GM21390 (cell line): ENCODE measurements around the gene NPR1.
"Not testable (repeated sequence)": the region's sequence is repeated elsewhere in the genome, so short reads cannot be mapped to it uniquely, and the experiment has no call there.

Source experiments
- ATAC-seq: cut with Tn5 transposase; IDR thresholded peaks from one replicate; pipeline ENCODE4 v1.9.1; 2021; ENCODE audit not compliant: unreplicated experiment

Gene NPR1

GRCh38 chr1:153679337-153680119 is 1.0 kb downstream of the NPR1 start:
- no peak for ATAC-seq

GRCh38 chr1:153680120-153680403 is 1.6 kb downstream of the NPR1 start:
- ATAC-seq, result no peak

- ATAC-seq, result no peak
Observed at GRCh38 chr1:153682730-153683129, 4.2 kb downstream of the NPR1 start.

- ATAC-seq, result no peak
Observed at GRCh38 chr1:153683854-153684253, 5.4 kb downstream of the NPR1 start.

GRCh38 chr1:153684892-153685291 is 6.4 kb downstream of the NPR1 start:
- ATAC-seq, result no peak

- ATAC-seq, result no peak
Observed at GRCh38 chr1:153685544-153686340, 7.3 kb downstream of the NPR1 start.

GRCh38 chr1:153687346-153688125 is 9.0 kb downstream of the NPR1 start:
- no peak for ATAC-seq

GRCh38 chr1:153688276-153688675 is 9.8 kb downstream of the NPR1 start:
- ATAC-seq, result no peak

- no peak for ATAC-seq
Observed at GRCh38 chr1:153688736-153689328, 10.3 kb downstream of the NPR1 start.

- no peak for ATAC-seq
Observed at GRCh38 chr1:153693466-153693865, 15.0 kb downstream of the NPR1 start.

- no peak for ATAC-seq
Observed at GRCh38 chr1:153696741-153697140, 18.3 kb downstream of the NPR1 start.

- no peak for ATAC-seq
Observed at GRCh38 chr1:153697191-153698019, 18.9 kb downstream of the NPR1 start.

- ATAC-seq, result no peak
Observed at GRCh38 chr1:153698020-153698922, 19.8 kb downstream of the NPR1 start.

- no peak for ATAC-seq
Observed at GRCh38 chr1:153698923-153699714, 20.6 kb downstream of the NPR1 start.

GRCh38 chr1:153699768-153700167 is 21.3 kb downstream of the NPR1 start:
- no peak for ATAC-seq

GRCh38 chr1:153705484-153705883 is 27.0 kb downstream of the NPR1 start:
- no peak for ATAC-seq

- no peak for ATAC-seq
Observed at GRCh38 chr1:153711026-153711425, 32.5 kb downstream of the NPR1 start.

- not testable (repeated sequence) for ATAC-seq
Observed at GRCh38 chr1:153716211-153716610, 37.7 kb downstream of the NPR1 start.

- ATAC-seq, result no peak
Observed at GRCh38 chr1:153717330-153717729, 38.8 kb downstream of the NPR1 start.
